ENCODE data around the gene CSNK2A2. TPM values are rescaled to one million over a fixed set of nuclear protein-coding genes. Genes with fewer than 3 reads are reported as not detected.

Gene CSNK2A2
- total RNA-seq, 2 experiments from 2014 or later, result 49.0 to 51.0 TPM

DNA sequence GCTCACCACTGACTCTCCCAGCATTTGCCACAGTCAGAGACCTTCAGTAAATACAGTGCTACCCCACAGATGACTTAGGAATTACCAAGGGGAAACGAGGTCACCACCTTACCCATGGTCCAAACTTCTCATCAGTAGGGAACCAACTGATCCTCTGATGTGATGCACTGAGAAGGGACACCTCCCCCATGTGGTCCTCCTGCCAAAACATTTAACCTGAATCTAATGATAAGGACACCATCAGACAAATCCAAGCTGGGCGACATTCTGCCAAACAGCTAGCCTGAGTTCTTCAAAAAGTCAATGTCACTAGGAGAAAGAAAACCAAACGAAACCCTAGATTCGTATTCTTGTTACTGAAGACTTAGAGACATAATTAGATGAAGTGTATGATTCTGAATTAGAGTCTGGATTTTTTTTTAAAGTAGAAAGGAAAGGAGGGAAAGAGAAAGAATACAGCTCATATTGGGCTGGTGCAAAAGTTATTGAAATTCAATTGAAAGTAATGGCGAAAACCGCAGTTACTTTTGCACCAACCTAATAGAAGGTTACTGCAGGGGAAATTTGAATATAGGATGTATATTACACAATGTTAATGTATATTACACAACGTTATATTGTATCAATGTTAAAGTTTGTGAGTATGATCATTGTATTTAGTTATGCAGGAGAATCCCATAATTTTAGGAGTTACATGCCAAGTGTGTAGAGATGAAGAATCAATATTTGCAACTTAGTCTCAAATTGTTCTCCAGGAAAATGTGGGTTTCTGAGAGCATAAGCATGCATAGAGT lies 2.3 kb upstream of the CSNK2A2 start:
- H3K4me1 ChIP-seq (ENCODE audit: insufficient read depth, low read length), result peaks cover 19% of the 10 kb centered on the region
- POLR2A ChIA-PET, result no interaction called here
- H3K4me3 Mint-ChIP-seq, result peak overlapping the region; percentile 90

GRCh38 chr16:58198803-58199411 lies 1.0 kb upstream of the CSNK2A2 start:
- CTCF ChIA-PET, result interaction anchor here (0.6 kb wide), 1 partner anchor 321 kb away, joined by 3 read pairs; no protein-coding TSS in a partner anchor

More for the DNA sequence above, 2.3 kb upstream of the CSNK2A2 start:
- no peaks in the 10 kb centered on the region for H3K9me3 Mint-ChIP-seq
- Histone ChIP-seq H3K27me3 (ENCODE audit: control insufficient read depth in 1 of 2, insufficient read depth in 2 of 2, low read length in 2 of 2) (peaks cover 5% of the 10 kb centered on the region in 2 experiments), H3K9me3 (ENCODE audit: control insufficient read depth in 1 of 2, insufficient read depth in 1 of 2, low read length in 2 of 2) (no peaks in the 10 kb centered on the region), H3K36me3 (ENCODE audit: insufficient read depth, low read length) (peaks cover 8% of the 10 kb centered on the region), H3K27ac (ENCODE audit: low read depth in 1 of 2, low read length in 2 of 2) (no peak overlapping the region), H3K4me3 (ENCODE audit: low read length) (no peak overlapping the region)
- intact Hi-C loops (cut with DNase I, micrococcal nuclease), result loop anchor here in 1 of 2 experiments (5.0 kb wide), 1 partner anchor 298 kb away; no protein-coding TSS in a partner anchor
- H3K27me3 Mint-ChIP-seq, result peaks cover 21% of the 10 kb centered on the region
- no peak for DNase-seq
- CTCF ChIA-PET, result no interaction called here
- no peak overlapping the region for H3K27ac Mint-ChIP-seq
- TF ChIP-seq, protein P1, sequence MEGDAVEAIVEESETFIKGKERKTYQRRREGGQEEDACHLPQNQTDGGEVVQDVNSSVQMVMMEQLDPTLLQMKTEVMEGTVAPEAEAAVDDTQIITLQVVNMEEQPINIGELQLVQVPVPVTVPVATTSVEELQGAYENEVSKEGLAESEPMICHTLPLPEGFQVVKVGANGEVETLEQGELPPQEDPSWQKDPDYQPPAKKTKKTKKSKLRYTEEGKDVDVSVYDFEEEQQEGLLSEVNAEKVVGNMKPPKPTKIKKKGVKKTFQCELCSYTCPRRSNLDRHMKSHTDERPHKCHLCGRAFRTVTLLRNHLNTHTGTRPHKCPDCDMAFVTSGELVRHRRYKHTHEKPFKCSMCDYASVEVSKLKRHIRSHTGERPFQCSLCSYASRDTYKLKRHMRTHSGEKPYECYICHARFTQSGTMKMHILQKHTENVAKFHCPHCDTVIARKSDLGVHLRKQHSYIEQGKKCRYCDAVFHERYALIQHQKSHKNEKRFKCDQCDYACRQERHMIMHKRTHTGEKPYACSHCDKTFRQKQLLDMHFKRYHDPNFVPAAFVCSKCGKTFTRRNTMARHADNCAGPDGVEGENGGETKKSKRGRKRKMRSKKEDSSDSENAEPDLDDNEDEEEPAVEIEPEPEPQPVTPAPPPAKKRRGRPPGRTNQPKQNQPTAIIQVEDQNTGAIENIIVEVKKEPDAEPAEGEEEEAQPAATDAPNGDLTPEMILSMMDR (IDR thresholded peaks at IDR 0.05), result no peak
- ATAC-seq (ENCODE audit: poor library complexity), result no peak
- H3K36me3 Mint-ChIP-seq (ENCODE audit: low read depth), result peaks cover 24% of the 10 kb centered on the region
- peaks cover 36% of the 10 kb centered on the region for H3K4me1 Mint-ChIP-seq (ENCODE audit: low read depth)

More at GRCh38 chr16:58198803-58199411, 1.0 kb upstream of the CSNK2A2 start:
- peaks cover 37% of the 10 kb centered on the region for H3K36me3 Mint-ChIP-seq (ENCODE audit: low read depth)
- no peaks in the 10 kb centered on the region for H3K9me3 Mint-ChIP-seq
- H3K4me1 Mint-ChIP-seq (ENCODE audit: low read depth), result peaks cover 47% of the 10 kb centered on the region
- H3K4me3 Mint-ChIP-seq, result peak overlapping the region; percentile 90
- intact Hi-C loops (cut with DNase I, micrococcal nuclease), result loop anchor here (2.0 to 10.0 kb wide), 10 partner anchors 38 to 1747 kb away; partner anchors contain the start of genes CFAP20 (in 2 of the 2), GINS3 (in 1 of the 2), KATNB1 (in 1 of the 2) and NUDT21 (in 1 of the 2)
- DNase-seq (no peak), ATAC-seq (ENCODE audit: poor library complexity) (no peak)
- peaks cover 14% of the 10 kb centered on the region for H3K27me3 Mint-ChIP-seq
- H3K4me3 ChIP-seq (ENCODE audit: low read length), result no peak overlapping the region
- peaks cover 5% of the 10 kb centered on the region in 2 experiments for H3K27me3 ChIP-seq (ENCODE audit: control insufficient read depth in 1 of 2, insufficient read depth in 2 of 2, low read length in 2 of 2)
- H3K27ac ChIP-seq (ENCODE audit: low read depth in 1 of 2, low read length in 2 of 2), result no peak overlapping the region
- peak overlapping the region; percentile 82 for H3K27ac Mint-ChIP-seq
- TF ChIP-seq, protein P1 (IDR thresholded peaks at IDR 0.05), result no peak
- H3K36me3 ChIP-seq (ENCODE audit: insufficient read depth, low read length), result peaks cover 20% of the 10 kb centered on the region
- H3K4me1 ChIP-seq (ENCODE audit: insufficient read depth, low read length), result peaks cover 19% of the 10 kb centered on the region
- no peaks in the 10 kb centered on the region for H3K9me3 ChIP-seq (ENCODE audit: control insufficient read depth in 1 of 2, insufficient read depth in 1 of 2, low read length in 2 of 2)
- POLR2A ChIA-PET, result interaction anchor here (0.6 kb wide), 1 partner anchor 69 kb away, joined by 3 read pairs; no protein-coding TSS in a partner anchor
